Raji (cell line): ENCODE data around the gene DPYD.

ENCODE experiments used
- POLR2A ChIP-seq: IDR thresholded peaks from 2 replicates; pipeline ENCODE4 v1.6.1; 2011; ENCODE audit warnings: low read depth, low read length, control low read depth; ENCODE audit not compliant: insufficient read depth

Gene DPYD

GRCh38 chr1:97619706-97620105, 301.1 kb downstream of the DPYD start:
- TF ChIP-seq POLR2A = no peak

- no peak for TF ChIP-seq POLR2A
These were observed 310.1 kb downstream of the DPYD start for GRCh38 chr1:97610748-97611147.

GRCh38 chr1:97610102-97610501, 310.7 kb downstream of the DPYD start:
- no peak for TF ChIP-seq POLR2A

DNA sequence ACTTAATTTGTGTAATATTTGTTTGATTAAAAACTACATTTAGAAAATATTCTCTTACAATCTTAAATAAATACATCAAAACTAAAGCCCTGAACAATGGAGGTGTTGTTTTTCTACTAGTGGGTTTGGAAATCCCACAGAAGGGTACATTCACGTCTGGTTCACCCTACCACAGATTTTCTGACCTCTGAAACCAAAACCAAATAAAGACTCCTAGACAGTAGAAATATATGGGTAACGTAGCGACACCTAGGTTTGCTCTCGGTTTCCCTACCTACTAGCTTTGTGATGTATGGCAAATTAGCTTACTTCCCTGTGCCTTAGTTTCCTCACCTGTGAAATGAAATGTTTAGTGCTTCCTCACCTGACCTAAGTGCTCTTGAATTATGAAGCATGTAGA, 312.6 kb downstream of the DPYD start:
- TF ChIP-seq POLR2A = no peak

DNA sequence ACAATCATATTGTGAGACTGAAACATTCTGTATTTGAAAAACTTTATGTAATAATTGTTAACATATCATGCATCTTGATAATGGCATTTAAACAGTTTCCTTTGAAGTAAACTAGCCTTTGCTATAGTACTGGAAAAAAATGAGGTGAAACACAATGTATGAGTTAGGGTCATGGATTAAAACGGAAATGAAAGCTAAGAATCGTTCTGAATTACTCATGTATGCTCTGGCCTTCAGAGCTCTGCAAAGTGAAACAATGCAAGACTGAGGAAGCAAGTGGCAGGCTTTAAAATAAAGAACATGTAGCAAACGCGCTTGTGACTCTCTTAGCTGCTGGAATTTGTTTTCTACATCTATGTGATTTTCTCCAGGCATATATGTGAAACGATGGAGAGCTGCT, 317.1 kb downstream of the DPYD start:
- TF ChIP-seq POLR2A = no peak

DNA sequence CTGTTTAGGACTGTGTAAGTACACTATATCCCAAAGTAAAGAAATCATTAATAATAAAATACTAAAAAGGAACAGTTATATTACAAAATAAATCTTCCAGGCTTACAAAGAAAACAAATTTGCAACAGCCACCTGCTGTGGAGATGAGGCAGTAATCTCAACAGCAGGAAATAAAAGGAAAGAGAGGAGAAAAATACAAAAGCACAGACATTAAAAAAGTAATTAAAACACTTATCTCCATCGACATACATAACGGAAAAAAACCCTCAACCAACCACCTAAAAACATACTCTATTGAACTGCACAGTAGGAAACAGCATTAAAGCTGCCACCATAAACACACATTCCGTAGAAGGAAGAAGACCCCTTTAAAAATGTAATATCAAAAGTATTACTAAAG, 317.6 kb downstream of the DPYD start:
- TF ChIP-seq POLR2A = no peak

GRCh38 chr1:97599447-97599846, 321.4 kb downstream of the DPYD start:
- no peak for TF ChIP-seq POLR2A

DNA sequence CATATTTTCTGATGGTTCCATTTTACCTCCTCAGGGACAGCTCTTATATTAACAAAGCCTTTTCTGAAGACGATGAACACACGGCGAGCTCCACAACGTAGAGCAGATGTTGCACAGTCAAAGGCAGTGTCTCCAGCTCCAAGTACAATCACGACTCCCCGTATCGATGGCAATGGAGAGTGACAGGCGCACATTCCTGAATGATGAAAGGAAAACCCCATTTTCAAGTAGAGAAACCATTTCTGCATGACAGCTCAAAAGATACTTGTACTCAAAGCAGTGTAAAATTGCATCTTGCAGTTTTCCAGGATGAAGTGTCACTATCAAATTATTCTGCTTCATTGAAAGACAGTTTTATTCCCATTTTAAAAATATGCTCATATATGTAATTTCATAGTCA, 327.6 kb downstream of the DPYD start:
- TF ChIP-seq POLR2A = no peak

- TF ChIP-seq POLR2A = no peak
These were observed 332.1 kb downstream of the DPYD start for GRCh38 chr1:97588772-97589171.

DNA sequence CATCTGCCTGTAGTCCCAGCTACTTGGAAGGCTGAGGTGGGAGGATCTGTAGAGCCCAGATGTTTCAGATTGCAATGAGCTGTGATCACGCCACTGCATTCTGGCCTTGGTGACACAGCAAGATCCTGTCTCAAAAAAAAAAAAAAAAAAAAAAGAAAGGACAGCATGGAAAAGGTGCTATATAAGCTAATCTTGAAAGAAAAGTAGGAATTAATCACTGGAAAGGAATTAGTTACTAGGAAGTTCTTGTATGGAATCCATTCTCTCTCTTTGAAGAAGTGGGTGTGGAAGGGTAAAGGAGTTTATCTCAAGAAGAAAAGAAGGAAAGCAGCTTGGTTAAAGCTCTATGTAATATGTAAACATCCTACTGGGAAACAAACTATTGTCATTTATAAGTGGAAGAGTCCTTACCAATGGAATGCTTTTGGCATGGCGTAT, 339.2 kb downstream of the DPYD start:
- TF ChIP-seq POLR2A = no peak

DNA sequence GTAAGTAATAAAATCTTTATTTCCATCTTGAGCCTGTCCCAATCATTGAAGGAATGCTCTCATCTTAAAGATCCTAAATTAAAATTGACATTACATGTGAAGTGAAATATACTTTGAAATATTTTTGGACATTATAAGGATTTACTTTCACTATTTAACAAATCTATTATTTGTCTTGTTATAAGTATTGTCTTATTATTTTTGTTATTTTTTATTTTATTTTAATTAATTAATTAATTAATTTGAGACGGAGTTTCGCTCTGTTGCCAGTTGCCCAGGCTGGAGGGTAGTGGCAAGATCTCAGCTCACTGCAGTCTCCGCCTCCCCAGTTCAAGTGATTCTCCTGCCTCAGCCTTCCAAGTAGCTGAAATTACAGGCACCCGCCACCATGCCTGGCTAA, 343.2 kb downstream of the DPYD start:
- no peak for TF ChIP-seq POLR2A

DNA sequence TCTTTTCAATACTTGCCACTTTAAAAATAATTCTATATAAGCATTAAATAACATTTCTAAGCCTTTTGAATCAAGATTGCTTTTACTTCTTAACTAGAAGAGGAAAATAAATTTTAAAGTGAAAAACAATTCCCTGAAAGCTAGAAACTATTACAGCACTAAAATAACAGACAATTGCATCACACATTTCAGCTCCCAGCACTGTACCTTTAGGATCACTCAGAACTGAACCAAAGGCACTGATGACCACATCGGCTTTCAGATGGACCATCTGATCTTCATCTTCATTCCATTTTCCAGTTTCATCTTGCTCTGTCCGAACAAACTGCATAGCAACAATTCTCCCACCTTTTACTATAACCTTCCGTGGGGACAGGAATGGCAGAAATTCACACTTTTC, 347.3 kb downstream of the DPYD start:
- TF ChIP-seq POLR2A = no peak

GRCh38 chr1:97572561-97572960, 348.3 kb downstream of the DPYD start:
- TF ChIP-seq POLR2A = no peak

GRCh38 chr1:97571760-97572159, 349.1 kb downstream of the DPYD start:
- TF ChIP-seq POLR2A = no peak

GRCh38 chr1:97570691-97571090, 350.1 kb downstream of the DPYD start:
- no peak for TF ChIP-seq POLR2A

DNA sequence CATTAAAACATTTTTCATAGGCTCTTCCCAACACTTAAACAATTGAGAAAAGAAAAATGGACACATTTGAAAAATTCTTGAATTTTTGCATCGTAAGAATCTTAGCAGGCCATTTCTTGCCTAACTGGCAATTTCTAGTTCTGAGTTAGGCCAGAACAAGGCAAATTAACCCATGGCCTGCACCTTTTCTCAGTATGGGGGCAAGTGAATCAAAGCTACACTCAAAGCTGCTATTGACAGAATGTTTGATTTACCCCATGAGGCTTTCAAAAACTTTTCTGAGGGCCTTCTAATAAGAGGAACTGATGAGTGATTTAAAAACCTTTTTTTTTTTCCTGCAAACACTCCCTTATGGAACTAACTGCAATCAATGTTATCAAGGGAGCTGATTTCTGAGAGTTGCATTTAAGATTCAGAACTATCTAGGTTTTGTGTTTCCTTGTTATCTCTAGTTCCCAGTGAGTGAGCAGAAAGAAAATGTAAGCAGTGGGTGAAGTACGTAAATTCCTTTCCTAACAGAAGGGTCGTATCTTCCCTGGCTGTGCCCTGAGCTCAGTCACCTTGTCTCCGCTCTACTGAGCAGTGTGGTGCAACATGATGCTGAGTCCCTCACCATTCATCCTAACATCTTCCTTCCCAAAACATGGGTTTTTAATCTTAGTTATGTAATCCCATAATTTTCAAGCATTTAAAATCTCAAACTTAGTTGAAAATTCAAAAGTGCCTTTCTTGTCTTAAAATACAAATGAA, 353.7 kb downstream of the DPYD start:
- no peak for TF ChIP-seq POLR2A

DNA sequence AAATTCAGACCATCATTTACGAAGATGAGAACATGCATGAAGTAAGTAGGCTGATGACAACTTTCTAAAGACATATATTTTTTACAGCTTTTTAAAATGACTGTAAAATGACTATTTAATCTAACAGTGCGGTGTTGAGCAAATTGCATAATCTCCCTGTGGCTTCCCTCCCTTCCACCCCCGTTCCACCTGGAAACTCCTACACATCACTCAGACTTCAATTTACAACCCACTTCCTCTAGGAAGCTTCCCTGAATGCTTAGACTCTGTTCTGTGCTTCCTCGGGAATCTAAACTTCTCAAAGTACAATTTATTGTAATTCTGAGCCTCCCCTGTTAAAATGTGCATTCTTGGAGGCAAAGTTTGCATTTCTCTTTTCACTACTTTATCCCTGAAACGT, 354.9 kb downstream of the DPYD start:
- TF ChIP-seq POLR2A = no peak
